NT2/D1 (cell line): Measurements from ENCODE around the gene ZNF587.

Experiments
- SUZ12 ChIP-seq: IDR thresholded peaks from 2 replicates; pipeline ENCODE4 v1.6.1; 2011; ENCODE audit not compliant: insufficient read length, insufficient read depth; ENCODE audit errors: extremely low read depth
- YY1 ChIP-seq: IDR thresholded peaks from 2 replicates; pipeline ENCODE4 v1.6.1; 2011; ENCODE audit not compliant: insufficient read length, insufficient read depth
- ZNF274 ChIP-seq: IDR thresholded peaks from 2 replicates; pipeline ENCODE4 v1.6.1; 2011; ENCODE audit warnings: mild to moderate bottlenecking, low read depth, low read length

DNA sequence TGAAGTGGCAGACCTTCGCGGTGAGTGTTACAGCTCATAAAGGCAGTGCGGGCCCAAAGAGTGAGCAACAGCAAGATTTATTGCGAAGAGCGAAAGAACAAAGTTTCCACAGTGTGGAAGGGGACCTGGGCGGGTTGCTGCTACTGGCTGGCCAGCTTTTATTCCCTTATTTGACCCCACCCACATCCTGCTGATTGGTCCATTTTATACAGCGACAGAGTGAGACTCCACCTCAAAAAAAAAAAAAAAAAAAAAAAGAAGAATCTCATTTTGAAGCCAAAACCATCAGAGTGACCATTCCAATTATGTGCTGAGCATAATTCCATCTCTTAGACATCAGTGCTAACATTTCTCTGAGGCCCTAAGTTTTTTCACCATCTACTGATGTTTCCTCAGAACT, 33.0 kb upstream of the ZNF587 start:
- no peak for TF ChIP-seq YY1
- no peak for TF ChIP-seq ZNF274
- TF ChIP-seq SUZ12: no peak
